ENCODE data around the gene ACP3.

ACP3 gene

GRCh38 chr3:132318451-132318850 lies 1.2 kb downstream of the ACP3 start:
- DNase-seq: no peak

GRCh38 chr3:132321304-132321703 lies 4.1 kb downstream of the ACP3 start:
- DNase-seq: no peak

GRCh38 chr3:132325103-132325606 lies 7.9 kb downstream of the ACP3 start:
- no peak for DNase-seq

- no peak for DNase-seq
Measured at GRCh38 chr3:132325634-132326033, 8.4 kb downstream of the ACP3 start.

GRCh38 chr3:132326251-132326650 lies 9.0 kb downstream of the ACP3 start:
- no peak for DNase-seq

GRCh38 chr3:132332082-132332481 lies 14.9 kb downstream of the ACP3 start:
- no peak for DNase-seq

- DNase-seq: no peak
Measured at GRCh38 chr3:132332508-132332907, 15.3 kb downstream of the ACP3 start.

GRCh38 chr3:132341746-132342145 lies 24.5 kb downstream of the ACP3 start:
- no peak for DNase-seq

GRCh38 chr3:132342183-132342582 lies 25.0 kb downstream of the ACP3 start:
- no peak for DNase-seq

- DNase-seq: no peak
Measured at GRCh38 chr3:132342610-132343009, 25.4 kb downstream of the ACP3 start.

GRCh38 chr3:132343018-132343612 lies 25.9 kb downstream of the ACP3 start:
- DNase-seq: no peak

GRCh38 chr3:132344666-132345280 lies 27.6 kb downstream of the ACP3 start:
- DNase-seq: no peak

- no peak for DNase-seq
Measured at GRCh38 chr3:132346841-132347736, 29.9 kb downstream of the ACP3 start.

- no peak for DNase-seq
Measured at GRCh38 chr3:132347811-132348210, 30.6 kb downstream of the ACP3 start.

- DNase-seq: no peak
Measured at GRCh38 chr3:132348531-132348930, 31.3 kb downstream of the ACP3 start.

- DNase-seq: no peak
Measured at GRCh38 chr3:132350814-132351213, 33.6 kb downstream of the ACP3 start.

- no peak for DNase-seq
Measured at GRCh38 chr3:132351222-132351806, 34.1 kb downstream of the ACP3 start.

GRCh38 chr3:132352556-132353143 lies 35.4 kb downstream of the ACP3 start:
- peak; percentile 55 for DNase-seq

- DNase-seq: no peak
Measured at GRCh38 chr3:132354916-132355702, 37.9 kb downstream of the ACP3 start.

- DNase-seq: no peak
Measured at GRCh38 chr3:132356568-132356967, 39.4 kb downstream of the ACP3 start.

GRCh38 chr3:132360717-132361116 lies 43.5 kb downstream of the ACP3 start:
- no peak for DNase-seq

- DNase-seq: no peak
Measured at GRCh38 chr3:132362329-132362728, 45.1 kb downstream of the ACP3 start.

Data from activated T-cell treated with anti-CD3 and anti-CD28 coated beads for 4 hours (primary cell).